ENCODE results near the gene PPM1H. TPM values are rescaled to one million over a fixed set of nuclear protein-coding genes. Genes with fewer than 3 reads are reported as not detected.

Gene PPM1H
- total RNA-seq, 1 donor from 2014 or later = 31.0 TPM

GRCh38 chr12:62925680-62926079 lies 9.3 kb downstream of the PPM1H start:
- Mint-ChIP-seq H3K27ac (no peak overlapping the region), H3K36me3 (peaks cover 8% of the 10 kb centered on the region), H3K4me3 (no peak overlapping the region), H3K9me3 (no peaks in the 10 kb centered on the region), H3K4me1 (ENCODE audit: unreplicated experiment) (peaks cover 35% of the 10 kb centered on the region), H3K27me3 (no peaks in the 10 kb centered on the region)
- TF ChIP-seq CTCF (conservative IDR thresholded peaks at IDR 0.05) = no peak
- DNase-seq (ENCODE audit: extremely low spot score, unreplicated experiment) = no peak

GRCh38 chr12:62924084-62924483 lies 10.9 kb downstream of the PPM1H start:
- no peaks in the 10 kb centered on the region for H3K27me3 Mint-ChIP-seq
- no peak for DNase-seq (ENCODE audit: extremely low spot score, unreplicated experiment)
- no peak overlapping the region for H3K27ac Mint-ChIP-seq
- no peaks in the 10 kb centered on the region for H3K9me3 Mint-ChIP-seq
- H3K4me1 Mint-ChIP-seq (ENCODE audit: unreplicated experiment) = peaks cover 32% of the 10 kb centered on the region
- peaks cover 8% of the 10 kb centered on the region for H3K36me3 Mint-ChIP-seq
- TF ChIP-seq CTCF (conservative IDR thresholded peaks at IDR 0.05) = no peak
- no peak overlapping the region for H3K4me3 Mint-ChIP-seq

GRCh38 chr12:62922539-62922938 lies 12.4 kb downstream of the PPM1H start:
- Mint-ChIP-seq H3K9me3 (no peaks in the 10 kb centered on the region), H3K27ac (no peak overlapping the region), H3K27me3 (no peaks in the 10 kb centered on the region), H3K4me1 (ENCODE audit: unreplicated experiment) (peaks cover 35% of the 10 kb centered on the region), H3K36me3 (peaks cover 3% of the 10 kb centered on the region), H3K4me3 (no peak overlapping the region)
- no peak for TF ChIP-seq CTCF (conservative IDR thresholded peaks at IDR 0.05)
- no peak for DNase-seq (ENCODE audit: extremely low spot score, unreplicated experiment)

GRCh38 chr12:62919838-62920237 lies 15.1 kb downstream of the PPM1H start:
- H3K27me3 Mint-ChIP-seq = no peaks in the 10 kb centered on the region
- H3K4me1 Mint-ChIP-seq (ENCODE audit: unreplicated experiment) = peaks cover 43% of the 10 kb centered on the region
- peaks cover 3% of the 10 kb centered on the region for H3K36me3 Mint-ChIP-seq
- DNase-seq (ENCODE audit: extremely low spot score, unreplicated experiment) = no peak
- H3K27ac Mint-ChIP-seq = no peak overlapping the region
- no peak for TF ChIP-seq CTCF (conservative IDR thresholded peaks at IDR 0.05)
- H3K9me3 Mint-ChIP-seq = no peaks in the 10 kb centered on the region
- no peak overlapping the region for H3K4me3 Mint-ChIP-seq

GRCh38 chr12:62917926-62918325 lies 17.0 kb downstream of the PPM1H start:
- H3K4me3 Mint-ChIP-seq = no peak overlapping the region
- DNase-seq (ENCODE audit: extremely low spot score, unreplicated experiment) = no peak
- H3K4me1 Mint-ChIP-seq (ENCODE audit: unreplicated experiment) = peaks cover 48% of the 10 kb centered on the region
- H3K27me3 Mint-ChIP-seq = no peaks in the 10 kb centered on the region
- H3K27ac Mint-ChIP-seq = no peak overlapping the region
- H3K36me3 Mint-ChIP-seq = peaks cover 14% of the 10 kb centered on the region
- TF ChIP-seq CTCF (conservative IDR thresholded peaks at IDR 0.05) = no peak
- peaks cover 6% of the 10 kb centered on the region for H3K9me3 Mint-ChIP-seq
